Karpas-422 (cell line): ENCODE results near the gene SLC32A1. TPM values are rescaled to one million over a fixed set of nuclear protein-coding genes. Genes with fewer than 3 reads are reported as not detected.

Experiments
- DNase-seq: peaks from one replicate; pipeline ENCODE4 v3.0.0-alpha.2; 2015
- H2AFZ ChIP-seq: fragments of 200-600 bp; sonication (generic); 2 replicates; pipeline ENCODE4 v1.6.1; 2014; ENCODE audit warnings: antibody characterized with exemption, low read length, mixed read lengths
- H3K27ac ChIP-seq: fragments of 200-600 bp; sonication (generic); 2 replicates; pipeline ENCODE4 v1.5.1; 2014; ENCODE audit warnings: mild to moderate bottlenecking, low read length, moderate library complexity
- H3K27me3 ChIP-seq: fragments of 200-600 bp; sonication (generic); 2 replicates; pipeline ENCODE4 v1.6.1; 2014; ENCODE audit warnings: low read length, mixed read lengths
- H3K36me3 ChIP-seq: fragments of 200-600 bp; sonication (generic); 2 replicates; pipeline ENCODE4 v1.6.1; 2014; ENCODE audit warnings: low read length, mixed read lengths; ENCODE audit not compliant: insufficient read depth
- H3K4me1 ChIP-seq: fragments of 200-600 bp; sonication (generic); 2 replicates; pipeline ENCODE4 v1.6.1; 2014; ENCODE audit warnings: mild to moderate bottlenecking, low read length, mixed read lengths
- H3K4me2 ChIP-seq: fragments of 200-600 bp; sonication (generic); 2 replicates; pipeline ENCODE4 v1.6.1; 2014; ENCODE audit warnings: low read length, low read depth, mild to moderate bottlenecking; ENCODE audit not compliant: poor library complexity, severe bottlenecking
- H3K4me3 ChIP-seq: fragments of 200-600 bp; sonication (generic); 2 replicates; pipeline ENCODE4 v1.5.1; 2014; ENCODE audit warnings: mild to moderate bottlenecking, antibody characterized with exemption, low read length, mixed read lengths
- H3K79me2 ChIP-seq: fragments of 200-600 bp; sonication (generic); 2 replicates; pipeline ENCODE4 v1.6.1; 2014; ENCODE audit warnings: mild to moderate bottlenecking, low read length, mixed read lengths
- H3K9ac ChIP-seq: fragments of 200-600 bp; sonication (generic); 2 replicates; pipeline ENCODE4 v1.6.0; 2014; ENCODE audit warnings: low read length
- H3K9me2 ChIP-seq: fragments of 200-600 bp; sonication (generic), shearing (Covaris generic); replicated peaks from 2 replicates; pipeline ENCODE4 v1.6.0; 2014; ENCODE audit warnings: mild to moderate bottlenecking, low read length, moderate library complexity; ENCODE audit not compliant: insufficient read depth
- H3K9me3 ChIP-seq: fragments of 300-700, 200-600 bp; sonication (generic); 2 replicates; pipeline ENCODE4 v1.6.1; 2014; ENCODE audit warnings: low read length, mixed read lengths
- H4K20me1 ChIP-seq: fragments of 200-600 bp; sonication (generic); 2 replicates; pipeline ENCODE4 v1.6.1; 2014; ENCODE audit warnings: mild to moderate bottlenecking, antibody characterized with exemption, low read length, low read depth; ENCODE audit not compliant: insufficient read depth
- total RNA-seq: library from RNA; depleted of rRNA; stranded (reverse); fragments of >200 nt; shearing (Covaris generic); gene quantifications from 2 replicates; pipeline ENCODE4 v1.2.3, GENCODE V29; 2014; ENCODE audit warnings: low replicate concordance

Gene SLC32A1
- total RNA-seq, 1 experiment from 2014 or later: not detected

DNA sequence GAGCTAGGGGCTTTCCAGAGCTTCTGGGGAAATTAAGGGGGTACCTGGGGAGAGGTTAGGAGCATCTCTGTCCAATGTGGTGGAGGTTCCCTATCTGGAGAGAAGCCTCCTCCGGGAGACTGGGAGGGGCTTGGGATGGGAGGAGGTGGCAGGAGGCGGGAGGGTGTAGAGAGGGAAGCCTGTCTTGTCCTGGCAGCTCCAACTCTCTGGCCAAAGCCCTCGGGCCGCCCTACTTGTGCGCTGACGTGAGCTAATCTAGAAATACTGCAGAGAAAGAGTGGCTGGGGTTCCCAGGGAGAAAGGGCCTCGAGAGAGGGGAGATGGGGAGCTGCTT, 1.6 kb upstream of the SLC32A1 start:
- H3K9me3 ChIP-seq: no peaks in the 10 kb centered on the region
- H3K4me3 ChIP-seq: no peak overlapping the region
- no peak overlapping the region for H3K4me2 ChIP-seq
- H3K27ac ChIP-seq: no peak overlapping the region
- DNase-seq: no peak
- H3K27me3 ChIP-seq: no peaks in the 10 kb centered on the region
- no peaks in the 10 kb centered on the region for H4K20me1 ChIP-seq
- H3K9me2 ChIP-seq: no peaks in the 10 kb centered on the region
- no peaks in the 10 kb centered on the region for H3K4me1 ChIP-seq
- no peak overlapping the region for H2AFZ ChIP-seq
- no peaks in the 10 kb centered on the region for H3K36me3 ChIP-seq
- H3K9ac ChIP-seq: no peak overlapping the region
- no peaks in the 10 kb centered on the region for H3K79me2 ChIP-seq

DNA sequence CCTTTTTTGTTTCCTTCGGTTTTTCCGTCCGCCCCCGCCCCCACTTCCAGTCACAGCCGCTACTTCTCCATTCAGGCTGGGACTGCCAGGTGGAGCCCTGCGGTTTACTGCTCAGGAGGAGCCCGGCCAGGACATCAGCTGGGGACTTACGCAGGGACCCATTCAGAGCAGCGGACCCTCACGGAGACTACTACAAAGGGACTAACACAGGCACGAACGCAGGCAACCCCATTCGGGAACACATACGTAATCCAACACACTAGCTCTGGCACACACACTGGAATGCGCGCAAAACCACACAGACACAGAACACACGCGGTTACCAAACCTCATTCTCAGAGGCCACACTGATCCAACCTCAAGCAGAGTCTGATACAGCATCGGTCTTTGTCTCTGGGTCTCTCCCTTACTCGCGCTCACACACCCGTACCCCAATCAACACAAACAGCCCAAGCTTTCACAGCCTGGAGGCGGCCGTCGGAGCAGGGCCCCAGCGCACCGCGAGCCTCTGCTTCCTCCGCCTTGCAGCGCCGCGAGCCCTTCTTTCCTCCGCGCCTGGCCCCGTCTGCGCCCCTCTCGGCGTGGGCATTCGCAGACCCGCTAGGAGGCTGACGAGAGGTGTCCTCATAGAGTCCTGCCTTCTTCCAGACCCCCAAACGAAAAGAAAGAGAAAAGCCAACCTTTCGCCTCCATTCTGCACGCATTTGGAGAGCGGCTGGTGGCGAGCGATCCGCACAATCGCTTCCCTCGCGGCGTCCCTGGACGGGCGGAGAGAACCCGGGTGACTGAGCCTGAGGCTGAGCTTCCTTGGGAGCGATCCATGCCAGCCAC, 1.1 kb upstream of the SLC32A1 start:
- Histone ChIP-seq H3K4me1 (no peaks in the 10 kb centered on the region), H3K79me2 (no peaks in the 10 kb centered on the region), H3K27me3 (no peaks in the 10 kb centered on the region), H4K20me1 (no peaks in the 10 kb centered on the region), H3K9me2 (no peaks in the 10 kb centered on the region), H2AFZ (no peak overlapping the region), H3K9me3 (no peaks in the 10 kb centered on the region), H3K9ac (no peak overlapping the region), H3K4me3 (no peak overlapping the region), H3K4me2 (no peak overlapping the region), H3K36me3 (no peaks in the 10 kb centered on the region), H3K27ac (no peak overlapping the region)
- DNase-seq: no peak

DNA sequence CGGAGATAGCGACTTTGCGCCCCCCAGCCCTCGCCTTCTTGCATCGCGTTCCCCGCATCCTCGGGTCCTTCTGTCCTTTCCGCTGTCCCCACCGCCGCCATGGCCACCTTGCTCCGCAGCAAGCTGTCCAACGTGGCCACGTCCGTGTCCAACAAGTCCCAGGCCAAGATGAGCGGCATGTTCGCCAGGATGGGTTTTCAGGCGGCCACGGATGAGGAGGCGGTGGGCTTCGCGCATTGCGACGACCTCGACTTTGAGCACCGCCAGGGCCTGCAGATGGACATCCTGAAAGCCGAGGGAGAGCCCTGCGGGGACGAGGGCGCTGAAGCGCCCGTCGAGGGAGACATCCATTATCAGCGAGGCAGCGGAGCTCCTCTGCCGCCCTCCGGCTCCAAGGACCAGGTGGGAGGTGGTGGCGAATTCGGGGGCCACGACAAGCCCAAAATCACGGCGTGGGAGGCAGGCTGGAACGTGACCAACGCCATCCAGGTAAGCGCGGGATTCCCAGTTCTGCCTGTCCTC, 401 bp downstream of the SLC32A1 start:
- H3K9me2 ChIP-seq: no peaks in the 10 kb centered on the region
- no peak overlapping the region for H3K4me2 ChIP-seq
- no peak overlapping the region for H2AFZ ChIP-seq

DNA sequence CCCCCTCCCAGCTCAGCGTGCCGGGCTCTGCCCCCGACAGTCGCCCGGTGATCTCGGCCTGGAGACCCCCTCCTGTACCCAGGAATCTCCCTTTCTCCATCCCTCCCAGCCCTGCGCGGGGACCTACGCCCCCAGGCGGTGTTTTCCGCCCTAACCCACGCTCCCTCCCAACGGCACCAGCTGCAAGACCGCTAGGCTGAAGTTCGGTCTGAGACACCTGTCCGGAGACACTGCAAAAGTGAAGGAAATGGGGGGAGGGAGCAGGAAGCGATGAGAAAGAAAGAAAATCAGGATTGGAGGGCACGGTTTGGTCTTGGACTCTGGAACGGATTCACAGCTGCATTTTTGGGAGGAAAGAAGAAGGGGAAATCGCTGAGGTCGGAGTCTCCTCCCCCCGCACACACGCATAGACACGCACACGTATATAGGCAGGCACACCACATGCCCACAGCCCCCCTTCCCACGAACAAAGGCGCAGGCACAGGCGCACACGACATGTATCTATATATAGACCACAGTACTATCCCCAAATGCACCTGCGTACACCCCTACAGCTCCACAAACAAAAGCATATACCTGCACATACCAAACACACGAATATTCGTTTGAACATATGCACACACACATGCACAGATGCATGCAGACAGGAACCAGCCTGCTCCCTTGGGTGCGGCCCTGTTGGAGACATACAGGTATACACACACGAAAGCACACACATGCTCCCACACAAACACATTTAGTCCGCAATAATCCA, 1.0 kb downstream of the SLC32A1 start:
- H3K4me3 ChIP-seq: no peak overlapping the region

More for the DNA sequence above, 401 bp downstream of the SLC32A1 start:
- Histone ChIP-seq H3K27ac (no peak overlapping the region), H3K4me3 (no peak overlapping the region), H3K36me3 (no peaks in the 10 kb centered on the region), H3K9ac (no peak overlapping the region), H3K27me3 (no peaks in the 10 kb centered on the region), H3K79me2 (no peaks in the 10 kb centered on the region), H3K9me3 (no peaks in the 10 kb centered on the region), H4K20me1 (no peaks in the 10 kb centered on the region), H3K4me1 (no peaks in the 10 kb centered on the region)
- DNase-seq: no peak

DNA sequence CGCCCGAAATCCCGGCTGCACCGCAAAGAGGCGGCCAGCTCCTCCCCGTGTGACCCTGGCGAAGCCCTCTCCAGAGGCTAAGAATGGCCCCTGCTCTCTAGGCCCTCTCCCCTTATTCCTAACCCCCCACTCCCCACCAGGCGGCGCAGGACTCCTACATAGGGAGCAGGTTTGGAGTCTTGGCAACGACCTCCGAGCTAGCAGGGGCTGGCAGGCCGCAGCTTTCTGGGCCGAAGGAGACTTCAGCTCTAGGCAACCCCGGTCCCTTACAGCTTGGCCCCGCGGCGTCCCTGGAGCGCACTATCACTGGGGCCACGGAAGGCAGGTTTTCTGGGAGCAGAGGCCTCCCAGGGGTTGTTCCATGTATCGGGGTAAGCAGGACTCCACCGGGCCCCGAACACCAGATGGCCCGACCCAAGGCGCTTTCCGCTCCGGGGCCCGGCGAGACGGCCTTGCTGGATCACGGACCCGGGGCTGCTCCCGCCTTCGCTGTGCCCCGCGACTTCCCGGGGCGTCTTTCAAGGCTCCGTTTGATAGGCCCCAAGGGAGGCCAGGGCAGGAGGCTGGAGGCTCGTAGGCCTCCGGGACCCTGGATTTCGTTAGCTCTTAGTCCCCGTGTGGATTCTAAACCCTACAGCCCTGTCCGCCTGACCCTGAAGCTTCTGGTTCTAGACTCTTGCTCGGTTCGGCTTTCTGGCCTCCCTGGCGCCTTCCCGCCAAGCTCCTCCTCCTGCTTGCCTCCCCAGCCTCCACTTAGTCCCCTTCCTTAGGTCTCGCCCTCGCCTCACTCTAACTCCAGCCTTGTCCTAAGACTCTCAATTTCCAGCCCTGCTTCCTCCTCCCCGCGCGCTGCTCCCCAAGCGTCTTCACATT, 1.9 kb downstream of the SLC32A1 start:
- Histone ChIP-seq H3K9me2 (no peaks in the 10 kb centered on the region), H3K4me2 (no peak overlapping the region), H3K79me2 (no peaks in the 10 kb centered on the region), H3K4me3 (no peak overlapping the region), H3K9ac (no peak overlapping the region), H2AFZ (no peak overlapping the region), H3K36me3 (no peaks in the 10 kb centered on the region), H3K27me3 (no peaks in the 10 kb centered on the region), H3K27ac (no peak overlapping the region), H3K9me3 (no peaks in the 10 kb centered on the region), H3K4me1 (peaks cover 3% of the 10 kb centered on the region), H4K20me1 (no peaks in the 10 kb centered on the region)
- DNase-seq: no peak

More for the DNA sequence above, 1.0 kb downstream of the SLC32A1 start:
- Histone ChIP-seq H3K27me3 (no peaks in the 10 kb centered on the region), H3K36me3 (no peaks in the 10 kb centered on the region), H2AFZ (no peak overlapping the region), H3K4me1 (no peaks in the 10 kb centered on the region), H3K79me2 (no peaks in the 10 kb centered on the region), H3K4me2 (no peak overlapping the region), H4K20me1 (no peaks in the 10 kb centered on the region), H3K9ac (no peak overlapping the region), H3K27ac (no peak overlapping the region), H3K9me2 (no peaks in the 10 kb centered on the region), H3K9me3 (no peaks in the 10 kb centered on the region)
- no peak for DNase-seq

DNA sequence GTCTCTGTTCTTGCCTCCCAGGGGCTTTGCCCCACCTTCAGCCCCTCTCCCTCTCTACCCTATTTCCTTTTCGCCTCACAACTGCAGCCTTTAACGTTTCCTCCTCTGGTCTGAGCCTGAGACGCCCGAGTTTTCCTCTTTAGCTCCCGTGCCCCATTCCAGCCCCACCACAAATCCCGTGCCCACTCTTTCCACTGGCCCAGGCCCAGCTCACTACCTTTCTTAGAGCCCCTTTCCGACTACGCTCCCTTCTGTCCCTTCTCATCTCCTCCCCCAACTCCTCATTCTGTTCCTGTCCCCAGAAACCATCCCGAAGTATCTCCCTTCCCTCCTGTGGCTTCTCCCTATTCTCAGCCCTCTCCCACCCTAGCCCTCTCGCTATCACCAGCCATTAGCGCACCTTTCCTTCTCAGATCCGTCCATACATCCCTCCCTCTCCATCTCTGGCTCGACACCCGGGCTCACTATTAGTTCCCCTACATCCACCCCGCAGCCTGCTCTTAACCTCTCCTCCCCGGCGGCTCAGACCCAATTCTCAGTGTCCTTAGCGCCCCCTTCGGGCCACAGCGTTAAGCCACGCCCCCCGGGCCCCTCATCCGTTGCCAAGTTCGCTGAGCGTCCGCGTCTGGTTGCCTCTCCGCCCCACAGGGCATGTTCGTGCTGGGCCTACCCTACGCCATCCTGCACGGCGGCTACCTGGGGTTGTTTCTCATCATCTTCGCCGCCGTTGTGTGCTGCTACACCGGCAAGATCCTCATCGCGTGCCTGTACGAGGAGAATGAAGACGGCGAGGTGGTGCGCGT, 2.7 kb downstream of the SLC32A1 start:
- no peaks in the 10 kb centered on the region for H3K27me3 ChIP-seq
- no peak overlapping the region for H3K4me3 ChIP-seq
- H3K79me2 ChIP-seq: no peaks in the 10 kb centered on the region
- peak; percentile 70 for DNase-seq
- H3K9me2 ChIP-seq: no peaks in the 10 kb centered on the region
- no peaks in the 10 kb centered on the region for H3K36me3 ChIP-seq
- no peak overlapping the region for H2AFZ ChIP-seq
- H3K27ac ChIP-seq: no peak overlapping the region
- no peaks in the 10 kb centered on the region for H3K9me3 ChIP-seq
- H3K4me1 ChIP-seq: peaks cover 6% of the 10 kb centered on the region
- H4K20me1 ChIP-seq: no peaks in the 10 kb centered on the region
- H3K9ac ChIP-seq: no peak overlapping the region
- H3K4me2 ChIP-seq: no peak overlapping the region

DNA sequence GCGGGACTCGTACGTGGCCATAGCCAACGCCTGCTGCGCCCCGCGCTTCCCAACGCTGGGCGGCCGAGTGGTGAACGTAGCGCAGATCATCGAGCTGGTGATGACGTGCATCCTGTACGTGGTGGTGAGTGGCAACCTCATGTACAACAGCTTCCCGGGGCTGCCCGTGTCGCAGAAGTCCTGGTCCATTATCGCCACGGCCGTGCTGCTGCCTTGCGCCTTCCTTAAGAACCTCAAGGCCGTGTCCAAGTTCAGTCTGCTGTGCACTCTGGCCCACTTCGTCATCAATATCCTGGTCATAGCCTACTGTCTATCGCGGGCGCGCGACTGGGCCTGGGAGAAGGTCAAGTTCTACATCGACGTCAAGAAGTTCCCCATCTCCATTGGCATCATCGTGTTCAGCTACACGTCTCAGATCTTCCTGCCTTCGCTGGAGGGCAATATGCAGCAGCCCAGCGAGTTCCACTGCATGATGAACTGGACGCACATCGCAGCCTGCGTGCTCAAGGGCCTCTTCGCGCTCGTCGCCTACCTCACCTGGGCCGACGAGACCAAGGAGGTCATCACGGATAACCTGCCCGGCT, 3.4 kb downstream of the SLC32A1 start:
- Histone ChIP-seq H2AFZ (no peak overlapping the region), H3K9me2 (no peaks in the 10 kb centered on the region), H3K9ac (no peak overlapping the region), H3K4me2 (no peak overlapping the region), H3K36me3 (no peaks in the 10 kb centered on the region), H3K4me3 (no peak overlapping the region), H3K27ac (no peak overlapping the region), H4K20me1 (no peaks in the 10 kb centered on the region), H3K79me2 (no peaks in the 10 kb centered on the region), H3K27me3 (no peaks in the 10 kb centered on the region), H3K4me1 (peaks cover 6% of the 10 kb centered on the region), H3K9me3 (no peaks in the 10 kb centered on the region)
- DNase-seq: no peak
